Naive thymus-derived CD8-positive, alpha-beta T cell (primary cell): ENCODE data around the gene UBIAD1. TPM values are rescaled to one million over a fixed set of nuclear protein-coding genes. Genes with fewer than 3 reads are reported as not detected.
"Not testable (repeated sequence)": the region's sequence is repeated elsewhere in the genome, so short reads cannot be mapped to it uniquely, and the experiment has no call there.

Source experiments
- ATAC-seq, 2 donors: fragments of 150-1000 bp; cut with Tn5 transposase in 1 of 2; sonication (Bioruptor Pico), chemical (Tn5 transposase) in 1 of 2; 1 replicate in 1 of 2; 2 replicates in 1 of 2; pipeline ENCODE4 v1.10.0; 2021; ENCODE audit warnings: mild to moderate bottlenecking in 2 of 2, moderate library complexity in 2 of 2
- POLR2A ChIA-PET: fragments of 350-600 bp; sonication (Branson Sonifier 250); formaldehyde crosslinking; loops from one replicate; lab custom pipeline; 2021; ENCODE audit warnings: antibody characterized with exemption; lab: Charles Lee
- DNase-seq, 10 donors: peaks; one replicate each; pipeline versions ENCODE4 v3.0.0 to v3.0.0-alpha.2; 2020 to 2022
- H3K27ac Mint-ChIP-seq, 10 donors: one replicate each; pipeline ENCODE4 v1.8.0; 2020 to 2022; ENCODE audit warnings: mild to moderate bottlenecking in 10 of 10, mixed read lengths in 10 of 10, moderate library complexity in 4 of 10, inconsistent platforms in 1 of 10
- H3K27me3 Mint-ChIP-seq, 5 donors: one replicate each; pipeline ENCODE4 v1.8.0; 2021 to 2022; ENCODE audit warnings: mixed read lengths in 5 of 5
- H3K36me3 Mint-ChIP-seq, 3 donors: one replicate each; pipeline ENCODE4 v1.8.0; 2020 to 2022; ENCODE audit warnings: mixed read lengths in 3 of 3, mild to moderate bottlenecking in 2 of 3, inconsistent platforms in 1 of 3
- H3K4me1 Mint-ChIP-seq, 4 donors: one replicate each; pipeline ENCODE4 v1.8.0; 2021 to 2022; ENCODE audit warnings: mixed read lengths in 4 of 4
- H3K4me3 Mint-ChIP-seq, 10 donors: one replicate each; pipeline ENCODE4 v1.8.0; 2020 to 2022; ENCODE audit warnings: mild to moderate bottlenecking in 10 of 10, mixed read lengths in 10 of 10, moderate library complexity in 6 of 10, inconsistent platforms in 1 of 10
- H3K9me3 Mint-ChIP-seq, 9 donors: one replicate each; pipeline ENCODE4 v1.8.0; 2020 to 2022; ENCODE audit warnings: mixed read lengths in 9 of 9, mild to moderate bottlenecking in 3 of 9, inconsistent platforms in 1 of 9, moderate library complexity in 1 of 9
- polyA plus RNA-seq, 3 donors: library from polyadenylated mRNA; unstranded; fragments of 300-500 nt; fragmentation: Illumina TruSeq; gene quantifications; one replicate each; pipeline ENCODE4 v1.2.3, GENCODE V29; 2021
- total RNA-seq, 8 experiments: library from RNA in 2 of 8; stranded (reverse) in 2 of 8; gene quantifications; one replicate each; pipeline ENCODE4 v1.2.3 and lab custom pipeline; 2021 to 2026

UBIAD1 gene
- total and polyA plus RNA-seq, 5 experiments from 2014 or later = 29.2 to 50.3 (median 34.3) TPM

DNA sequence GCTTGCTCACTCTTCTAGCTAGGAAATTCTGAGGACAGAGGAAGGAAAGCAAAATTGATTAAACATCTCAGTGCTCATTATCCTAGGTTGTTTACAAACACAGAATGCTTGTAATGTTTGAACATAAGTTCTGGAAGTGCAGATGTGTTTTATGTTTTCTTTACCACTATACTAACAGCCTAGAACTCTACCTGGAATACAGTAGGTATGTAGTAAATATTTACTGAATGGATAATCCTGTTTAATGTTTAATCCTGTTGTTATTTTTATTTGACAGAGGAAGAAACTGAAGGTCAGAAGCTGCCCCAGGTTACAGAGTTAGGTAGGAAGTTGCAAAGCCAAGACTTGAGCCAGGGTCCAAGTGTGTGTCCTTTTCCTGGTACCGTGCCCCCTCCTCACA lies 16.7 kb upstream of the UBIAD1 start:
- no peak overlapping the region for H3K4me3 Mint-ChIP-seq
- DNase-seq (no peak), ATAC-seq (no peak)
- peaks cover under 1 to 12% (median 6%) of the 10 kb centered on the region in 4 donors for H3K4me1 Mint-ChIP-seq
- H3K27ac Mint-ChIP-seq = no peak overlapping the region
- POLR2A ChIA-PET = no interaction called here
- H3K27me3 Mint-ChIP-seq = no peaks in the 10 kb centered on the region
- peaks cover 0 to 78% (median 27%) of the 10 kb centered on the region in 3 donors for H3K36me3 Mint-ChIP-seq
- no peaks in the 10 kb centered on the region for H3K9me3 Mint-ChIP-seq

DNA sequence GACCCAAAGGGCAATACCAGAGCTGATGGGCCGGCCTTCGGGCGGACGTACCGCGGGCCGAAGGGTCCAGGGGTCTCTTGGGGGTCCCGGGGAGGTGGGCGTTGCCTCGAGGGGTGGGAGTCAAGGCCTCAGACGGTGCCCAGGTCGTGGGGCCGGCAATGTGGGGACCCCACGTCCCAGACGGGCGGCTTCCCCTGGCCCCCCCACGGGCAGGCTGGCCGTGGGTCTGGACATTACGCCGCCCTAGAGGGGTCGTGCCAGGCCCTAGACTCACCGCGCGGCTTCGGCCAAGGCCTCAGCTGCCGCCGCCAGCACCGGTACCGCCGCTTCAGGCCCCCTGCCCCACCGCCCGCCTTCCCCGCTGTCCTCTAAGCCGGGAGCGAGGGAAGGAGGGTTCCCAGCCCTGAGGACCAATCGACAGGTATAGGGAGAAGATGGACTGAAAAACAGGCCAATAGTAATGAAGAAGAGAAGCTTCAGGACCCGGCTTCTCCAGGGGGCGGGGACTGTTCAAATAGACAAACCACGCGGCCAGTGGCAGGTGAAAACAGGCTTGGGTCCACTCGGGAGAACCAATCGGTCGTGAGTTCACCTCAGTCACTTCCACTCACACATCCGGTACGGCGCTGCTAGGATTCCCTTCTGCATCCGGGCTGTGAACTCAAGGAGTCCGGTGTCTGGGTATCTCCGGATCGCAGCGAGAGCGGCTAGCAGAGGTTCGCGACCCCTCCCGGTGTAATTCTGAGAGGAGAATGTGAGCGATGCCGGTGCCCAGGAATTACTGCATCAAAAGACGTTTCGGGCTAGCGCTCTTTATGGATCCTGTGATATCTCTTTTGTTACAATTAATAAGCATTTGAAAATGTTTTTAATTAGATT lies 10.6 kb upstream of the UBIAD1 start, which contains the start of gene MTOR:
MTOR (minus strand) TSS at position 381 of the 879 bp plus-strand sequence. CDS start 3,142 bp downstream, outside the sequence.
- H3K4me1 Mint-ChIP-seq = peaks cover 4 to 20% (median 17%) of the 10 kb centered on the region in 4 donors
- peak within 1 kb of the TSS; percentile 87 to 96 (median 91) for H3K4me3 Mint-ChIP-seq
- POLR2A ChIA-PET = interaction anchor here (0.9 to 4.6 kb wide), 16 partner anchors 9 to 647 kb away, joined by 3 to 57 read pairs (median 5); partner anchors contain the start of genes EXOSC10, FBXO6, SRM and TARDBP

DNA sequence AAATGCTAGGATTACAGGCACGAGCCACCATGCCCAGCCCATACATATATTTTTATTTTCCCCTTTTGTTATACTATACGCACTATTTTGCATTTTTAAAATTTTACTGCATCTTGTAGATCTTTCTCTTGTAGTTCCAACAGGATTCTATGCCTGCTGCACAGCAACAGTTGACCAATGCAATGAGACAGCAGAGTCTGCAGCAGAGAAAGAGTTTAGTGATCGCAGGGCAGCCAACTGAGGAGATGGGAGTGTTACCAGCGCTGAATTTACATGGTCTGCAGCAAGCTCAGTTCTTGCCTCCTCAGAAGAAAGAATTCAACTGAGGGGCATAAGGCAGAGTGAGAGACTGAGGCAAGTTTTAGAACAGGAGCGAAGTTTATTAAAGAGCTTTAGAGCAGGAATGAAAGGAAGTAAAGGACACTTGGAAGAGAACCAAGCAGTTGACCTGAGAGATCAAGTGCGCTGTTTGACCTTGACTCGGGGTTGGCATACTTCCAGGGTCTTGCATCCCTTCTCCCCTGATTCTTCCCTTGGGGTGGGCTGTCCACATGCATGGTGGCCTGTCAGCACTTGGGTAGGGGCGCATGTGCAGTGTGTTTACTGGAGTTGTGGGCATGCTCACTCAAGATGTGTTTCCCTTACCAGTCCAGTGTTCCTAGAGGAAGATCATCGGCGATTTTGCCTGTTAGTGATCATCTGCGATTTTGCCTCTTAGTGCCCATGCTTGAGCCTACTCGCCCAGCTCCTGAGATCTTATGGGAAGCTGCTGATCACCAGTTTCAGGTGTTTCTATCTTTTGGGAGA lies 6.5 kb upstream of the UBIAD1 start:
- H3K4me3 Mint-ChIP-seq = no peak overlapping the region
- no peak overlapping the region for H3K27ac Mint-ChIP-seq
- POLR2A ChIA-PET = no interaction called here

More for the DNA sequence above, 10.6 kb upstream of the UBIAD1 start, which contains the start of gene MTOR:
- H3K27ac Mint-ChIP-seq = peak within 1 kb of the TSS; percentile 73 to 96 (median 92)
- no peaks in the 10 kb centered on the region for H3K9me3 Mint-ChIP-seq
- peak; percentile 83 to 99 (median 98) for DNase-seq
- peak; percentile 98 for ATAC-seq
- peaks cover 0 to 2% (median 0%) of the 10 kb centered on the region in 5 donors for H3K27me3 Mint-ChIP-seq
- peaks cover 0 to 23% (median 6%) of the 10 kb centered on the region in 3 donors for H3K36me3 Mint-ChIP-seq

DNA sequence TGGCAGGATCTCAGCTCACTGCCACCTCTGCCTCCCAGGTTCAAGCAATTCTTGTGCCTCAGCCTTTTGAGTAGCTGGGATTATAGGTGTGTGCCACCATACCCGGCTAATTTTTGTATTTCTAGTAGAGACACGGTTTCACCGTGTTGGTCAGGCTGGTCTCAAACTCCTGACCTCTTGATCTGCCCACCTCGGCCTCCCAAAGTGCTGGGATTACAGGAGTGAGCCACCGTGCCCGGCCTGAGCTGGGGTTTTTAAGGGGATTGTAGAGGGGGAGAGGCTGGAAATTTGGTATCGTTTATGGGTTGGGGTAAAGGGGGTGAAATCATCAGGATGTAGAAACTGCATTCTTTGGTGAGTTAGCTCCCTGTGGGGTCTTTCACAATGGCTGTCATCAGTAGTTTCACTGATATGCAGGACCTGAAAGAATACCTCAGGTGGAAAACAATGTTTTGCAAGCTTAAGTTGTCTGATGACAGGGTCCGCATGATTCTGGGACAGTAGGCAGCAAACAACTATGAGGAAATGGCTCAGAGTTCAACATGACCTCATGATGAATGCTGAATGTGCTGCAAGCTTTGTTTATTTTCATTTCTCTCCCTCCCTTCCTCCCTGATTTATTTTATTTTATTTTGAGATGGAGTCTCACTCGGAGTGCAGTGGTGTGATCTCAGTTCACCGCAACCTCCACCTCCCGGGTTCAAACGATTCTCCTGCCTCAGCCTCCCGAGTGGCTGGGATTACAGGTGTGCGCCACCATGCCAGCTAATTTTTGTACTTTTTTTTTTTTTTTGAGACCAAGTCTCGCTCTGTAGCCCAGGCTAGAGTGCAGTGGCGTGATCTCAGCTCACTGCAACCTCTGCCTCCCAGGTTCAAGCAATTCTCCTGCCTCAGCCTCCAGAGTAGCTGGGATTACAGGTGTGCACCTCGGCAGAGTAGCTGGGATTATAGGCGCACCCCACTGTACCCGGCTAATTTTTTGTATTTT lies 5.4 kb upstream of the UBIAD1 start:
- DNase-seq, H3K27me3 Mint-ChIP-seq, H3K9me3 Mint-ChIP-seq, ATAC-seq, H3K4me3 Mint-ChIP-seq, H3K4me1 Mint-ChIP-seq, H3K27ac Mint-ChIP-seq, H3K36me3 Mint-ChIP-seq, POLR2A ChIA-PET: not testable (repeated sequence)

More for the DNA sequence above, 6.5 kb upstream of the UBIAD1 start:
- ATAC-seq (no peak), DNase-seq (no peak)
- Mint-ChIP-seq H3K27me3 (peaks cover 0 to 2% (median 0%) of the 10 kb centered on the region in 5 donors), H3K9me3 (no peaks in the 10 kb centered on the region), H3K36me3 (no peaks in the 10 kb centered on the region), H3K4me1 (peaks cover 4 to 12% (median 10%) of the 10 kb centered on the region in 4 donors)

DNA sequence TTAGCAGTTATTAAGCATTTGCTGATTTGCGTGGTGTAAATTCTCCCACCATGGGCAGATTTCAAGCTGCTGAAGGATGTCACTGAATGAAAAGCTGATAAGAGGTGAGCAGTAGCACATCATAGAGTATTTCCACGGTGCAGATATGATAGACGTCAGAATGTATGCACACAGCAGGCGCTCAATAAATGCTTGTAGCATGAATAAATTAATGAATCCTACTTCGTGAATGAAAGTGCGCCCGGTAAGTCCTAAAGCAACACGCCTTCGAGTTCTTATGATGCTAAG lies 510 bp upstream of the UBIAD1 start:
- Mint-ChIP-seq H3K36me3 (peaks cover 4 to 25% (median 6%) of the 10 kb centered on the region in 3 donors), H3K27ac (peak overlapping the region in 2 of 10 donors; percentile 20 to 27), H3K9me3 (no peaks in the 10 kb centered on the region), H3K4me3 (peak overlapping the region; percentile 46 to 89 (median 58)), H3K27me3 (no peaks in the 10 kb centered on the region), H3K4me1 (peaks cover 14 to 34% (median 30%) of the 10 kb centered on the region in 4 donors)
- no peak for DNase-seq
- POLR2A ChIA-PET = interaction anchor here (1.7 to 6.9 kb wide), 3 partner anchors 10 to 260 kb away, joined by 4 to 57 read pairs (median 24); partner anchors contain the start of genes MTOR and TARDBP
- ATAC-seq = peak in 1 of 2 donors; percentile 19

DNA sequence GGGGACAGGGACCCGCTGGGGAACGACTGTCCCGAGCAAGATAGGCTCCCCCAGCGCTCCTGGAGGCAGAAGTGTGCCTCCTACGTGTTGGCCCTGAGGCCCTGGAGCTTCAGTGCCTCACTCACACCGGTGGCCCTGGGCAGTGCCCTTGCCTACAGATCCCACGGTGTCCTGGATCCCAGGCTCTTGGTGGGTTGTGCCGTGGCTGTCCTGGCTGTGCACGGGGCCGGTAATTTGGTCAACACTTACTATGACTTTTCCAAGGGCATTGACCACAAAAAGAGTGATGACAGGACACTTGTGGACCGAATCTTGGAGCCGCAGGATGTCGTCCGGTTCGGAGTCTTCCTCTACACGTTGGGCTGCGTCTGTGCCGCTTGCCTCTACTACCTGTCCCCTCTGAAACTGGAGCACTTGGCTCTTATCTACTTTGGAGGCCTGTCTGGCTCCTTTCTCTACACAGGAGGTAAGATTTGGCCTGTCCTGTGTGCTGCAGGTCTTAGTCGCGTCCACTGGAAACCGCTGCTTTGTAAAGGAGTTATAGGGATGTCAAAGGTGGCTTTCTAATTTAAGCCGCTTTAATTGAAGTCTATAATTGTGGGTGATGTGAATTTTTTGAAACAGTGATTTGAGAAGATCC lies 717 bp downstream of the UBIAD1 start:
- no peaks in the 10 kb centered on the region for H3K27me3 Mint-ChIP-seq
- ATAC-seq = peak; percentile 50 to 67
- H3K36me3 Mint-ChIP-seq = peaks cover 4 to 38% (median 14%) of the 10 kb centered on the region in 3 donors
- peak in 1 of 10 donors; percentile 25 for DNase-seq
- peak overlapping the region; percentile 88 to 98 (median 92) for H3K27ac Mint-ChIP-seq
- no peaks in the 10 kb centered on the region for H3K9me3 Mint-ChIP-seq
- H3K4me3 Mint-ChIP-seq = peak overlapping the region; percentile 89 to 98 (median 94)
- peaks cover 19 to 44% (median 40%) of the 10 kb centered on the region in 4 donors for H3K4me1 Mint-ChIP-seq
- POLR2A ChIA-PET = interaction anchor here (0.5 to 6.9 kb wide), 8 partner anchors 9 to 376 kb away, joined by 3 to 57 read pairs (median 4); partner anchors contain the start of genes EXOSC10, MTOR and TARDBP

DNA sequence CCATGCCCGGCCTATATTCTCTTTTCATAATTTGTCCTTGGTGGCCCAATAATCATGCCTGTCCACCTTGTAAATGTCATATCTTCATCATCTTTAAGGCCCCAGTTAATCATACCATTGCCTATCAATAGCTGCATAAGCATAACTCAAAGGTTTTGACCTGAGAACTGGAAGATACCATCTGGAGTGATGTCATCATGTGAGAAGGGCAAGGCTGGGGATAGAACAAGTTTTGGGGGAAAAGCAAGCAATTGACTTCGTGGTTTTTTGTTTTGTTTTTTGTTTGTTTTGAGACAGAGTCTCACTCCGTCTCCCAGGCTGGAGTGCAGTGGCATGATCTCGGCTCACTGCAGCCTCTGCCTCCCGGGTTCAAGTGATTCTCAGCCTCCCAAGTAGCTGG lies 6.2 kb downstream of the UBIAD1 start:
- H3K36me3 Mint-ChIP-seq = peaks cover 4 to 55% (median 19%) of the 10 kb centered on the region in 3 donors

DNA sequence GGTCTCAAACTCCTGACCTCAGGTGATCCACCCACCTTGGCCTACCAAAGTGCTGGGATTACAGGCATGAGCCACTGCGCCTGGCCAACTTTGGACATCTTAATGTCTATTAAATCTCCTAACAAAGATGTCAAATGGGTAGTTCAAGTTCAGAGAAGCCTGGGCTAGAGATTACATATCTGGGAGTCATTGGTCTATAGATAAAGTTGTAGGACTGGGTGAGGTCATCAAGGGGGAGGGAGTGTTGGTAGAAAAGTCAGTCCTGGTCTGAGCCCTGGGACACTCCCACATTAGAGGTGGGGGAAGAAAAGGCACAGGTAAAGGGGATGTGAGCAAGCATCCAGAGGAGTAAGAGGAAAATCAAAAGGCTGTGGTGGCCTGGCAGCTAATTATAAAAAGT lies 6.6 kb downstream of the UBIAD1 start:
- Mint-ChIP-seq H3K36me3 (peaks cover 4 to 54% (median 19%) of the 10 kb centered on the region in 3 donors), H3K4me3 (peak overlapping the region in 8 of 10 donors; percentile 27 to 77 (median 72)), H3K9me3 (no peaks in the 10 kb centered on the region), H3K27ac (peak overlapping the region; percentile 84 to 96 (median 92)), H3K27me3 (no peaks in the 10 kb centered on the region), H3K4me1 (peaks cover 53 to 93% (median 84%) of the 10 kb centered on the region in 4 donors)
- POLR2A ChIA-PET = interaction anchor here (0.7 to 3.0 kb wide), 2 partner anchors 18 to 628 kb away, joined by 3 to 25 read pairs; partner anchors contain the start of gene MTOR
- ATAC-seq (no peak), DNase-seq (no peak)

More for the DNA sequence above, 6.2 kb downstream of the UBIAD1 start:
- H3K4me1 Mint-ChIP-seq = peaks cover 51 to 89% (median 80%) of the 10 kb centered on the region in 4 donors
- peak overlapping the region; percentile 44 to 96 (median 90) for H3K27ac Mint-ChIP-seq
- no peaks in the 10 kb centered on the region for H3K27me3 Mint-ChIP-seq
- H3K9me3 Mint-ChIP-seq = no peaks in the 10 kb centered on the region
- ATAC-seq (no peak), DNase-seq (no peak)
- POLR2A ChIA-PET = interaction anchor here (3.0 kb wide), 1 partner anchor 17 kb away, joined by 25 read pairs; the partner anchor contains the start of gene MTOR
- H3K4me3 Mint-ChIP-seq = peak overlapping the region in 1 of 10 donors; percentile 22

DNA sequence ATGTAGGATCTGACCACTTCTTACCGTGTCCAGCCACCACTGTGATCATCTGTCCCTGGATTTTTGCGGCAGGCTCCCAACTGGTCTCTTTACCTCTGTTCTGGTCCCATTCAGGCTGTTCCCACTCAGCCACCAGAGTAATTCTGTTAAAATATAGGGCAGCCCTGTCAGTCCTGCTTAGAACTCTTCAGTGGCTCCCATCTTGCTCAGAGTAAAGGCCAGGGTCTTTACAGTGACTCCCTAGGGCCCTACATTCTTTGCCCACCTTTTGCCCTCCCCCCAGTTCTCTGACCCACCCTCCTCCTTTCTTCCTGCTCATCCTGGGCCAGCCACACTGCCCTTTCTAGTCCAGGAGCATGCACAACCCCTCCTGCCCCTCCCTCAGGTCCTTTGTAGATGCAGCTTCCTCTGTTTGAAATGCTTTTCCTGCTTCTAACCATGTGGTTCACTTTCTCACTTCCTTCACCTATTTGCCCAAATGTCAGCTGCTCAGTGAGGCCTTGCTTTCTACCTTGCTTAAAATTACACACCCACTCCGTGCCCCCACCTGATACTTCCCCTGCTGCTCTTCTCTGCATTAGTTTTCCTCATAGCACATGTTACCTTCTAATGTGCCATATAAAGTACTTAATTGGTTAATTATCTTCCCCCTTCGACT lies 7.8 kb downstream of the UBIAD1 start:
- Mint-ChIP-seq H3K36me3 (peaks cover 3 to 50% (median 23%) of the 10 kb centered on the region in 3 donors), H3K4me1 (peaks cover 57 to 94% (median 85%) of the 10 kb centered on the region in 4 donors), H3K27me3 (no peaks in the 10 kb centered on the region), H3K9me3 (no peaks in the 10 kb centered on the region), H3K4me3 (peak overlapping the region; percentile 56 to 77 (median 70)), H3K27ac (peak overlapping the region; percentile 84 to 96 (median 92))
- peak in 6 of 10 donors; percentile 19 to 62 (median 52) for DNase-seq
- ATAC-seq = peak; percentile 88
- POLR2A ChIA-PET = interaction anchor here (3.0 to 4.1 kb wide), 2 partner anchors 8 to 19 kb away, joined by 24 to 25 read pairs; partner anchors contain the start of genes MTOR and UBIAD1
